OCI-LY7 (cell line): ENCODE data around the gene TEN1. TPM values are rescaled to one million over a fixed set of nuclear protein-coding genes. Genes with fewer than 3 reads are reported as not detected.

Experiments
- BruUV-seq: library from RNA; stranded (reverse); fragments of 400-500 nt; replicated peaks from 2 replicates; lab custom pipeline; 2021; lab: Mats Ljungman, UMichigan
- CTCF ChIA-PET: fragments of 300-600 bp; sonication (Branson Sonifier 250); formaldehyde crosslinking; loops from one replicate; lab custom pipeline; 2022; ENCODE audit warnings: antibody characterized with exemption; ENCODE audit not compliant: unreplicated experiment; lab: Charles Lee
- POLR2A ChIA-PET: fragments of 300-600 bp; sonication (Branson Sonifier 250); formaldehyde crosslinking; loops from one replicate; lab custom pipeline; 2022; ENCODE audit warnings: antibody characterized with exemption; lab: Charles Lee
- DNase-seq: peaks from one replicate; pipeline ENCODE4 v3.0.0-alpha.2; 2015; ENCODE audit warnings: low spot score
- H2AFZ ChIP-seq: fragments of 200-600 bp; sonication (generic), shearing (Covaris generic); 2 replicates; pipeline ENCODE4 v1.6.1; 2014; ENCODE audit warnings: mild to moderate bottlenecking, antibody characterized with exemption, low read length, moderate library complexity
- H3K27ac ChIP-seq: fragments of 200-600 bp; sonication (generic); 2 replicates; pipeline ENCODE4 v1.5.1; 2014; ENCODE audit warnings: mixed run types, low read depth, mild to moderate bottlenecking, moderate library complexity, low read length, inconsistent platforms; ENCODE audit not compliant: poor library complexity, severe bottlenecking
- H3K36me3 ChIP-seq: fragments of 200-600 bp; sonication (generic); 2 replicates; pipeline ENCODE4 v1.6.1; 2014; ENCODE audit warnings: mild to moderate bottlenecking, antibody characterized with exemption, low read length, moderate library complexity, mixed read lengths; ENCODE audit not compliant: insufficient read depth
- H3K4me1 ChIP-seq: fragments of 200-600 bp; sonication (generic); 2 replicates; pipeline ENCODE4 v1.5.1; 2014; ENCODE audit warnings: mild to moderate bottlenecking, low read length; ENCODE audit not compliant: insufficient read depth, poor library complexity, severe bottlenecking
- H3K4me2 ChIP-seq: fragments of 200-600 bp; sonication (generic); 2 replicates; pipeline ENCODE4 v1.6.1; 2014; ENCODE audit warnings: mild to moderate bottlenecking, low read length
- H3K4me3 ChIP-seq: fragments of 200-600 bp; sonication (generic); 2 replicates; pipeline ENCODE4 v1.5.1; 2014; ENCODE audit warnings: mild to moderate bottlenecking, low read depth, low read length; ENCODE audit not compliant: poor library complexity, severe bottlenecking
- H3K79me2 ChIP-seq: fragments of 200-600 bp; sonication (generic); 2 replicates; pipeline ENCODE4 v1.6.1; 2016; ENCODE audit warnings: low read depth, mild to moderate bottlenecking, low read length, moderate library complexity, mixed read lengths; ENCODE audit not compliant: insufficient read depth
- H3K9me2 ChIP-seq: fragments of 200-600 bp; sonication (generic); 2 replicates; pipeline ENCODE4 v1.6.1; 2016; ENCODE audit warnings: mild to moderate bottlenecking, low read length, mixed read lengths; ENCODE audit not compliant: insufficient read depth
- H3K9me3 ChIP-seq: fragments of 200-600 bp; sonication (generic); 2 replicates; pipeline ENCODE4 v1.6.1; 2014; ENCODE audit warnings: mild to moderate bottlenecking, mixed run types, low read length, mixed read lengths
- H4K20me1 ChIP-seq: fragments of 200-600 bp; sonication (generic); 2 replicates; pipeline ENCODE4 v1.6.1; 2014; ENCODE audit warnings: mild to moderate bottlenecking, antibody characterized with exemption, low read length, moderate library complexity, mixed read lengths; ENCODE audit not compliant: insufficient read depth
- EZH2phosphoT487 ChIP-seq: fragments of 200-600 bp; sonication (generic); IDR thresholded peaks from 2 replicates; pipeline ENCODE4 v1.6.1; 2018; ENCODE audit warnings: low read depth, borderline replicate concordance, mild to moderate bottlenecking, mixed run types, antibody characterized with exemption, low read length, moderate library complexity, mixed read lengths
- intact Hi-C: fragments of 100-400 bp; cut with micrococcal nuclease; formaldehyde crosslinking; loops from one replicate; pipeline ENCODE4 v1.10.0; 2022; ENCODE audit not compliant: unreplicated experiment
- total RNA-seq, 2 experiments: library from RNA; depleted of rRNA in 1 of 2; stranded (reverse); fragments of >200 nt in 1 of 2; shearing (Covaris generic) in 1 of 2; gene quantifications; 2 replicates each; pipeline ENCODE4 v1.2.3, GENCODE V29; 2014 to 2022
- TF ChIP-seq, protein P1 (sequence below): fragments of 200-600 bp; sonication (generic); conservative IDR thresholded peaks from 2 replicates; pipeline ENCODE4 v1.5.1; 2014; ENCODE audit warnings: mild to moderate bottlenecking, antibody characterized with exemption, low read length, moderate library complexity, mixed read lengths

The TEN1 gene
- total RNA-seq, 2 experiments from 2014 or later, result 17.6 to 18.2 TPM

DNA sequence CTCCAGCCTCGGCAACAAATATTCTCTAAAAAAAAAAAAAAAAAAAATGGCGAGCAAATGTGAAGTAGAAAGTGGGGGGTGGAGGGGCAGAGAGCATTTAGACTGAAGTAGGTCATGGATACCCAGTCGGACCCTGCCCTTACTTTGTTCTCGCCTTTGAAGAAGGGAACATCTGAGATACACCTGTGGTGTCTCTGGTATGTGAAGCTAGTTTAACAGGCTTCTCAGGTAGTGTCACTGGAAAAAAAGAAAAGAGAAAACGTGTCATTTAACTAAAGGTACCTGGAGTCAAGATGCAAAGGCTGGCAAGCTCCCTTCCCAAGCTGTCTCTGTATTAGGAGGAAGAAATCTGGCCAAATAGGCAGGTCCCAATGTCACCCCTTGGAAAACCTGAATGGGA lies 46.2 kb upstream of the TEN1 start:
- Histone ChIP-seq H3K4me2 (no peak overlapping the region), H3K4me3 (no peak overlapping the region), H2AFZ (no peak overlapping the region), H3K36me3 (no peaks in the 10 kb centered on the region; the same call in 1 of the 2 replicates), H3K79me2 (no peaks in the 10 kb centered on the region), H3K27ac (no peak overlapping the region), H4K20me1 (no peaks in the 10 kb centered on the region), H3K9me2 (no peaks in the 10 kb centered on the region), H3K4me1 (no peaks in the 10 kb centered on the region), H3K9me3 (no peaks in the 10 kb centered on the region)
- TF ChIP-seq, protein P1, sequence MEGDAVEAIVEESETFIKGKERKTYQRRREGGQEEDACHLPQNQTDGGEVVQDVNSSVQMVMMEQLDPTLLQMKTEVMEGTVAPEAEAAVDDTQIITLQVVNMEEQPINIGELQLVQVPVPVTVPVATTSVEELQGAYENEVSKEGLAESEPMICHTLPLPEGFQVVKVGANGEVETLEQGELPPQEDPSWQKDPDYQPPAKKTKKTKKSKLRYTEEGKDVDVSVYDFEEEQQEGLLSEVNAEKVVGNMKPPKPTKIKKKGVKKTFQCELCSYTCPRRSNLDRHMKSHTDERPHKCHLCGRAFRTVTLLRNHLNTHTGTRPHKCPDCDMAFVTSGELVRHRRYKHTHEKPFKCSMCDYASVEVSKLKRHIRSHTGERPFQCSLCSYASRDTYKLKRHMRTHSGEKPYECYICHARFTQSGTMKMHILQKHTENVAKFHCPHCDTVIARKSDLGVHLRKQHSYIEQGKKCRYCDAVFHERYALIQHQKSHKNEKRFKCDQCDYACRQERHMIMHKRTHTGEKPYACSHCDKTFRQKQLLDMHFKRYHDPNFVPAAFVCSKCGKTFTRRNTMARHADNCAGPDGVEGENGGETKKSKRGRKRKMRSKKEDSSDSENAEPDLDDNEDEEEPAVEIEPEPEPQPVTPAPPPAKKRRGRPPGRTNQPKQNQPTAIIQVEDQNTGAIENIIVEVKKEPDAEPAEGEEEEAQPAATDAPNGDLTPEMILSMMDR, result no peak
- no peak for TF ChIP-seq EZH2phosphoT487
- no peak for DNase-seq
- CTCF ChIA-PET, result no interaction called here
- no TSS peak for BruUV-seq
- intact Hi-C loops, result no loop called here
- POLR2A ChIA-PET, result interaction anchor here (0.5 to 0.9 kb wide), 4 partner anchors 12 to 378 kb away, joined by 3 to 6 read pairs (median 4); no protein-coding TSS in a partner anchor

GRCh38 chr17:75933808-75934207 lies 45.2 kb upstream of the TEN1 start:
- BruUV-seq, result no TSS peak

DNA sequence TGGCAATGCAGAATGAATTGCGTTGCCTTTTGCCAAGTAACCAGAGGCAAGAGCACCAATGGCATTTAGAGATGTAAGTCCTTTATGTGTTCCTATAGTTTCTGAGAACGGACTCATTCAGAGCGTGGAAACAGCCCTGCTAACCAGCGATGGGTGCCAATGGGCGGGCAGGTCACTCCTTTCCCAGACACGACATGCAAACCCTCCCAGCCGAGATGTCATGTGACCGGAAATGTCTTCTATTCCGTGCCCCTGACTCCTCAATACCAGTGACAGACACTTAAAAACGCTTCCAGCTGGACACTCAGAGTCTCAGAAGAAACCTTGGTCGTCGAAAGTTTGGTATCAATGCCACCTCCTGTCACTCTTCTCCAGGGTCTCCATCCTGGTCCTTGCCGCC lies 41.4 kb upstream of the TEN1 start:
- Histone ChIP-seq H3K27ac (no peak overlapping the region), H2AFZ (no peak overlapping the region), H4K20me1 (no peaks in the 10 kb centered on the region), H3K4me3 (no peak overlapping the region), H3K79me2 (no peaks in the 10 kb centered on the region), H3K36me3 (no peaks in the 10 kb centered on the region), H3K9me3 (no peaks in the 10 kb centered on the region), H3K4me2 (no peak overlapping the region), H3K4me1 (peaks cover 19% of the 10 kb centered on the region), H3K9me2 (no peaks in the 10 kb centered on the region)
- ChIA-PET POLR2A (no interaction called here), CTCF (no interaction called here)
- no peak for TF ChIP-seq EZH2phosphoT487
- TF ChIP-seq, protein P1, result no peak
- no TSS peak for BruUV-seq
- no peak for DNase-seq
- intact Hi-C loops, result no loop called here

More at GRCh38 chr17:75933808-75934207, 45.2 kb upstream of the TEN1 start:
- Histone ChIP-seq H4K20me1 (no peaks in the 10 kb centered on the region), H3K9me3 (no peaks in the 10 kb centered on the region), H2AFZ (no peak overlapping the region), H3K79me2 (no peaks in the 10 kb centered on the region), H3K4me1 (no peaks in the 10 kb centered on the region), H3K9me2 (no peaks in the 10 kb centered on the region), H3K4me2 (no peak overlapping the region), H3K36me3 (no peaks in the 10 kb centered on the region; the same call in 1 of the 2 replicates), H3K27ac (no peak overlapping the region), H3K4me3 (no peak overlapping the region)
- POLR2A ChIA-PET, result interaction anchor here (0.7 to 1.2 kb wide), 2 partner anchors 24 to 477 kb away, joined by 3 read pairs; partner anchors contain the start of gene TMEM94
- intact Hi-C loops, result no loop called here
- CTCF ChIA-PET, result no interaction called here
- TF ChIP-seq, protein P1, result no peak
- TF ChIP-seq EZH2phosphoT487, result no peak
- DNase-seq, result no peak
